H9 (cell line): ENCODE measurements around the gene SLC25A11. TPM values are rescaled to one million over a fixed set of nuclear protein-coding genes. Genes with fewer than 3 reads are reported as not detected.
A peak's percentile ranks its signal among the peaks of the same experiment; 100 is the strongest.

ENCODE experiments used
- DNase-seq: peaks from one replicate; pipeline ENCODE4 v3.0.0-alpha.2; 2017
- H2AFZ ChIP-seq: one replicate; pipeline ENCODE4 v1.6.1; 2013; ENCODE audit warnings: mild to moderate bottlenecking, low read length, control low read depth, moderate library complexity
- H2AK5ac ChIP-seq: 2 replicates; pipeline ENCODE4 v1.6.1; 2013; ENCODE audit warnings: low read length, control low read depth, mixed read lengths; ENCODE audit not compliant: insufficient read length
- H2BK120ac ChIP-seq: one replicate; pipeline ENCODE4 v1.6.1; 2013; ENCODE audit warnings: low read depth, mild to moderate bottlenecking, low read length, control low read depth, inconsistent platforms; ENCODE audit not compliant: poor library complexity, severe bottlenecking
- H2BK12ac ChIP-seq: 2 replicates; pipeline ENCODE4 v1.6.1; 2013; ENCODE audit warnings: low read length, control low read depth, mixed read lengths, low read depth; ENCODE audit not compliant: insufficient read length
- H2BK15ac ChIP-seq: 2 replicates; pipeline ENCODE4 v1.6.1; 2013; ENCODE audit warnings: low read depth, low read length, control low read depth
- H2BK20ac ChIP-seq: one replicate; pipeline ENCODE4 v1.6.1; 2013; ENCODE audit warnings: low read depth, mild to moderate bottlenecking, low read length, control low read depth, inconsistent platforms; ENCODE audit not compliant: poor library complexity, severe bottlenecking
- H2BK5ac ChIP-seq: 2 replicates; pipeline ENCODE4 v1.6.1; 2013; ENCODE audit warnings: low read length, control low read depth, mixed read lengths; ENCODE audit not compliant: insufficient read length
- H3K14ac ChIP-seq: 2 replicates; pipeline ENCODE4 v1.6.1; 2013; ENCODE audit warnings: low read length, control low read depth; ENCODE audit not compliant: insufficient read depth
- H3K18ac ChIP-seq: 2 replicates; pipeline ENCODE4 v1.6.1; 2013; ENCODE audit warnings: low read depth, mild to moderate bottlenecking, mixed read lengths, low read length, control low read depth; ENCODE audit not compliant: insufficient read length
- H3K23ac ChIP-seq: 2 replicates; pipeline ENCODE4 v1.6.1; 2013; ENCODE audit warnings: low read length, control low read depth, mixed read lengths, low read depth; ENCODE audit not compliant: insufficient read length
- H3K23me2 ChIP-seq: 2 replicates; pipeline ENCODE4 v1.6.1; 2013; ENCODE audit warnings: low read depth, mild to moderate bottlenecking, mixed read lengths, low read length, control low read depth; ENCODE audit not compliant: insufficient read length, poor library complexity, severe bottlenecking
- H3K27ac ChIP-seq: 2 replicates; pipeline ENCODE4 v1.5.1; 2013; ENCODE audit warnings: low read length, control low read depth, mixed read lengths, low read depth; ENCODE audit not compliant: insufficient read length
- H3K27me3 ChIP-seq: 2 replicates; pipeline ENCODE4 v1.6.1; 2013; ENCODE audit warnings: low read length, control low read depth, inconsistent platforms; ENCODE audit not compliant: insufficient read depth
- H3K4ac ChIP-seq: 2 replicates; pipeline ENCODE4 v1.6.1; 2013; ENCODE audit warnings: low read depth, mild to moderate bottlenecking, control low read depth, inconsistent platforms, low read length, moderate library complexity
- H3K4me1 ChIP-seq: 2 replicates; pipeline ENCODE4 v1.6.1; 2013; ENCODE audit warnings: low read length, control low read depth, inconsistent platforms; ENCODE audit not compliant: insufficient read depth
- H3K4me2 ChIP-seq: 2 replicates; pipeline ENCODE4 v1.6.1; 2013; ENCODE audit warnings: low read length, control low read depth, mixed read lengths; ENCODE audit not compliant: insufficient read length, insufficient read depth
- H3K56ac ChIP-seq: 2 replicates; pipeline ENCODE4 v1.6.1; 2013; ENCODE audit warnings: low read depth, mild to moderate bottlenecking, mixed read lengths, low read length, control low read depth; ENCODE audit not compliant: insufficient read length
- H3K79me1 ChIP-seq: 2 replicates; pipeline ENCODE4 v1.6.1; 2013; ENCODE audit warnings: low read depth, mild to moderate bottlenecking, moderate library complexity, low read length, control low read depth, inconsistent platforms; ENCODE audit not compliant: insufficient read depth, poor library complexity, severe bottlenecking
- H3K79me2 ChIP-seq: 2 replicates; pipeline ENCODE4 v1.6.1; 2013; ENCODE audit warnings: low read length, control low read depth, inconsistent platforms; ENCODE audit not compliant: insufficient read depth
- H3K9ac ChIP-seq: 2 replicates; pipeline ENCODE4 v1.6.1; 2013; ENCODE audit warnings: low read length, control low read depth, mixed read lengths; ENCODE audit not compliant: insufficient read length; ENCODE audit errors: extremely low read depth
- H3K9me3 ChIP-seq: one replicate; pipeline ENCODE4 v1.6.1; 2013; ENCODE audit warnings: low read depth, low read length, inconsistent platforms; ENCODE audit not compliant: control insufficient read depth
- H3T11ph ChIP-seq: one replicate; pipeline ENCODE4 v1.6.1; 2013; ENCODE audit warnings: mild to moderate bottlenecking, low read length, control low read depth, inconsistent platforms
- H4K20me1 ChIP-seq: one replicate; pipeline ENCODE4 v1.6.1; 2013; ENCODE audit not compliant: control insufficient read depth, insufficient read length, insufficient read depth
- H4K5ac ChIP-seq: 2 replicates; pipeline ENCODE4 v1.6.1; 2013; ENCODE audit warnings: low read depth, mild to moderate bottlenecking, mixed read lengths, low read length, control low read depth; ENCODE audit not compliant: insufficient read length
- H4K8ac ChIP-seq: replicated peaks from 2 replicates; pipeline ENCODE4 v1.6.1; 2013; ENCODE audit warnings: low read length, control low read depth, mixed read lengths, low read depth; ENCODE audit not compliant: insufficient read length
- H4K91ac ChIP-seq: 2 replicates; pipeline ENCODE4 v1.6.1; 2013; ENCODE audit warnings: low read depth, mild to moderate bottlenecking, moderate library complexity, mixed read lengths, low read length, control low read depth; ENCODE audit not compliant: insufficient read length
- H3K27ac Mint-ChIP-seq, 3 experiments: 2 replicates in 2 of 3; 3 replicates in 1 of 3; pipeline ENCODE4 v1.8.0; 2020 to 2021; ENCODE audit warnings: mixed read lengths in 3 of 3, mild to moderate bottlenecking in 1 of 3, moderate library complexity in 1 of 3
- H3K27me3 Mint-ChIP-seq: 2 replicates; pipeline ENCODE4 v1.8.0; 2021; ENCODE audit warnings: low read depth, mild to moderate bottlenecking, moderate library complexity, mixed read lengths
- H3K36me3 Mint-ChIP-seq, 3 experiments: 2 replicates in 2 of 3; 3 replicates in 1 of 3; pipeline ENCODE4 v1.8.0; 2020 to 2021; ENCODE audit warnings: low read depth in 3 of 3, mixed read lengths in 3 of 3; ENCODE audit not compliant: insufficient read depth in 1 of 3
- H3K4me1 Mint-ChIP-seq, 2 experiments: 2 replicates each; pipeline ENCODE4 v1.8.0; 2020; ENCODE audit warnings: mixed read lengths in 2 of 2
- H3K4me3 Mint-ChIP-seq, 2 experiments: 2 replicates in 1 of 2; 3 replicates in 1 of 2; pipeline ENCODE4 v1.8.0; 2020 to 2021; ENCODE audit warnings: mild to moderate bottlenecking in 2 of 2, mixed read lengths in 2 of 2, moderate library complexity in 1 of 2
- H3K9me3 Mint-ChIP-seq, 2 experiments: 2 replicates in 1 of 2; 3 replicates in 1 of 2; pipeline ENCODE4 v1.8.0; 2020; ENCODE audit warnings: mild to moderate bottlenecking in 2 of 2, mixed read lengths in 2 of 2, moderate library complexity in 1 of 2
- WGBS: extraction: QIAGEN DNeasy Blood & Tissue Kit; methylation state at CpG from one replicate; pipeline ENCODE4 v1.1.7; 2013; ENCODE audit warnings: missing lambda C conversion rate, low lambda C conversion rate, mixed read lengths; ENCODE audit not compliant: insufficient read length; ENCODE audit errors: extremely low coverage; 5-methylcytosine and 5-hydroxymethylcytosine counted together
- total RNA-seq: library from RNA; stranded (reverse); gene quantifications from 2 replicates; pipeline ENCODE4 v1.2.1, GENCODE V29; 2021
- TF ChIP-seq, protein P1 (sequence below): fragments of 200-600 bp; sonication (generic); conservative IDR thresholded peaks from 3 replicates; pipeline ENCODE4 v1.8.0; 2021; ENCODE audit warnings: antibody characterized with exemption, mild to moderate bottlenecking

Gene SLC25A11
- total RNA-seq, 1 experiment from 2014 or later = 74.9 TPM

DNA sequence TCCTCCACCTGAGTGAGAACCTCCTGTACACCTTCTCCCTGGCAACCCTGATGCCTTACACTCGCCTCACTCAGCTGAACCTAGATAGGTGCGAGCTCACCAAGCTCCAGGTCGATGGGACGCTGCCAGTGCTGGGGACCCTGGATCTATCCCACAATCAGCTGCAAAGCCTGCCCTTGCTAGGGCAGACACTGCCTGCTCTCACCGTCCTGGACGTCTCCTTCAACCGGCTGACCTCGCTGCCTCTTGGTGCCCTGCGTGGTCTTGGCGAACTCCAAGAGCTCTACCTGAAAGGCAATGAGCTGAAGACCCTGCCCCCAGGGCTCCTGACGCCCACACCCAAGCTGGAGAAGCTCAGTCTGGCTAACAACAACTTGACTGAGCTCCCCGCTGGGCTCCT is 7.1 kb downstream of the SLC25A11 start:
- TF ChIP-seq, protein P1, sequence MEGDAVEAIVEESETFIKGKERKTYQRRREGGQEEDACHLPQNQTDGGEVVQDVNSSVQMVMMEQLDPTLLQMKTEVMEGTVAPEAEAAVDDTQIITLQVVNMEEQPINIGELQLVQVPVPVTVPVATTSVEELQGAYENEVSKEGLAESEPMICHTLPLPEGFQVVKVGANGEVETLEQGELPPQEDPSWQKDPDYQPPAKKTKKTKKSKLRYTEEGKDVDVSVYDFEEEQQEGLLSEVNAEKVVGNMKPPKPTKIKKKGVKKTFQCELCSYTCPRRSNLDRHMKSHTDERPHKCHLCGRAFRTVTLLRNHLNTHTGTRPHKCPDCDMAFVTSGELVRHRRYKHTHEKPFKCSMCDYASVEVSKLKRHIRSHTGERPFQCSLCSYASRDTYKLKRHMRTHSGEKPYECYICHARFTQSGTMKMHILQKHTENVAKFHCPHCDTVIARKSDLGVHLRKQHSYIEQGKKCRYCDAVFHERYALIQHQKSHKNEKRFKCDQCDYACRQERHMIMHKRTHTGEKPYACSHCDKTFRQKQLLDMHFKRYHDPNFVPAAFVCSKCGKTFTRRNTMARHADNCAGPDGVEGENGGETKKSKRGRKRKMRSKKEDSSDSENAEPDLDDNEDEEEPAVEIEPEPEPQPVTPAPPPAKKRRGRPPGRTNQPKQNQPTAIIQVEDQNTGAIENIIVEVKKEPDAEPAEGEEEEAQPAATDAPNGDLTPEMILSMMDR = no peak
- no peak overlapping the region for H4K8ac ChIP-seq
- no peak overlapping the region for H3K9ac ChIP-seq
- no peak for DNase-seq
- Mint-ChIP-seq H3K36me3 (peaks cover 11 to 45% (median 23%) of the 10 kb centered on the region in 3 experiments), H3K4me3 (no peak overlapping the region), H3K4me1 (peaks cover 16 to 19% of the 10 kb centered on the region in 2 experiments), H3K27ac (peak overlapping the region in 1 of 3 experiments; percentile 87; a peak in 1 of 7 replicates), H3K9me3 (no peaks in the 10 kb centered on the region), H3K27me3 (no peaks in the 10 kb centered on the region; the same call in 1 of the 2 replicates)
- H2BK120ac ChIP-seq = no peak overlapping the region
- no peak overlapping the region for H2AFZ ChIP-seq
- WGBS = no CpG with 5 or more reads among the region's 12 CpGs
- H4K20me1 ChIP-seq = peaks cover 3% of the 10 kb centered on the region
- no peak overlapping the region for H3K56ac ChIP-seq
- H3K14ac ChIP-seq = no peak overlapping the region
- no peak overlapping the region for H4K91ac ChIP-seq
- no peaks in the 10 kb centered on the region for H3K27me3 ChIP-seq
- H2BK20ac ChIP-seq = no peak overlapping the region
- H2BK15ac ChIP-seq = no peak overlapping the region
- no peaks in the 10 kb centered on the region for H3K9me3 ChIP-seq
- H4K5ac ChIP-seq = no peak overlapping the region
- H3K27ac ChIP-seq = no peak overlapping the region
- no peaks in the 10 kb centered on the region for H3K79me1 ChIP-seq
- H3K79me2 ChIP-seq = no peaks in the 10 kb centered on the region
- no peak overlapping the region for H2BK12ac ChIP-seq
- no peak overlapping the region for H3K18ac ChIP-seq
- H3T11ph ChIP-seq = no peak overlapping the region
- H3K4me1 ChIP-seq = no peaks in the 10 kb centered on the region
- H3K23ac ChIP-seq = no peak overlapping the region
- no peak overlapping the region for H2AK5ac ChIP-seq
- H3K4ac ChIP-seq = no peak overlapping the region
- H3K4me2 ChIP-seq = no peak overlapping the region
- no peak overlapping the region for H2BK5ac ChIP-seq
- no peaks in the 10 kb centered on the region for H3K23me2 ChIP-seq
